Left kidney (tissue), 2 donors: ENCODE measurements around the gene TAS1R3. TPM values are rescaled to one million over a fixed set of nuclear protein-coding genes. Genes with fewer than 3 reads are reported as not detected.

Experiments used
- DNase-seq: peaks from one replicate; pipeline ENCODE4 v3.0.0-alpha.2; 2013
- polyA plus RNA-seq: library from polyadenylated mRNA; unstranded; fragments of 120-200 nt; gene quantifications from one replicate; pipeline ENCODE4 v1.2.1, GENCODE V29; 2013; ENCODE audit not compliant: insufficient read length

Gene TAS1R3
- polyA plus RNA-seq, 1 donor = 0.37 TPM

- no peak for DNase-seq
Observed at GRCh38 chr1:1340791-1341548, 9.9 kb downstream of the TAS1R3 start.

- DNase-seq = no peak
Observed at GRCh38 chr1:1341549-1342021, 10.5 kb downstream of the TAS1R3 start.

GRCh38 chr1:1342061-1342562, 11.0 kb downstream of the TAS1R3 start:
- no peak for DNase-seq

GRCh38 chr1:1342584-1343115, 11.6 kb downstream of the TAS1R3 start:
- no peak for DNase-seq

GRCh38 chr1:1343811-1344421, 12.8 kb downstream of the TAS1R3 start:
- no peak for DNase-seq

- no peak for DNase-seq
Observed at GRCh38 chr1:1344655-1345361, 13.7 kb downstream of the TAS1R3 start.

- no peak for DNase-seq
Observed at GRCh38 chr1:1345384-1345783, 14.3 kb downstream of the TAS1R3 start.

- DNase-seq = no peak
Observed at GRCh38 chr1:1345860-1346500, 14.9 kb downstream of the TAS1R3 start.

- DNase-seq = no peak
Observed at GRCh38 chr1:1346501-1346890, 15.4 kb downstream of the TAS1R3 start.

- no peak for DNase-seq
Observed at GRCh38 chr1:1347026-1347595, 16.0 kb downstream of the TAS1R3 start.

- no peak for DNase-seq
Observed at GRCh38 chr1:1347663-1348419, 16.8 kb downstream of the TAS1R3 start.

- no peak for DNase-seq
Observed at GRCh38 chr1:1348420-1349255, 17.6 kb downstream of the TAS1R3 start.

- DNase-seq = peak; percentile 72
Observed at GRCh38 chr1:1349256-1350012, 18.4 kb downstream of the TAS1R3 start, which contains the start of gene DVL1. Gene DVL1, minus strand, starts transcription at chr1:1349418. Its CDS starts 353 bp downstream, at chr1:1349065.

- no peak for DNase-seq
Observed at GRCh38 chr1:1351511-1352427, 20.7 kb downstream of the TAS1R3 start.

GRCh38 chr1:1352786-1353388, 21.8 kb downstream of the TAS1R3 start:
- DNase-seq = no peak

GRCh38 chr1:1353389-1354151, 22.5 kb downstream of the TAS1R3 start:
- DNase-seq = no peak
